ENCODE results near the gene RAD51B.

GRCh38 chr14:68626386-68626785, 806.8 kb downstream of the RAD51B start:
- no peak for TF ChIP-seq POLR2AphosphoS5 (IDR thresholded peaks at IDR 0.05)
- TF ChIP-seq EP300 (IDR thresholded peaks at IDR 0.05), result no peak
- TF ChIP-seq CTCF (IDR thresholded peaks at IDR 0.05), result no peak
- TF ChIP-seq POLR2A (IDR thresholded peaks at IDR 0.05), result no peak
